Caco-2 (cell line): ENCODE results near the gene HTR3D. TPM values are rescaled to one million over a fixed set of nuclear protein-coding genes. Genes with fewer than 3 reads are reported as not detected.

Source experiments
- Bru-seq: library from RNA; stranded (reverse); fragments of 400-500 nt; gene quantifications from one replicate; lab custom pipeline; 2021; lab: Mats Ljungman, UMichigan
- BruChase-seq, 2 experiments: library from RNA; stranded (reverse); fragments of 400-500 nt; gene quantifications; one replicate each; lab custom pipeline; 2021; lab: Mats Ljungman, UMichigan
- BruUV-seq: library from RNA; stranded (reverse); fragments of 400-500 nt; replicated peaks from 2 replicates; lab custom pipeline; 2021; lab: Mats Ljungman, UMichigan
- CTCF ChIA-PET: fragments of 300-600 bp; sonication (Branson Sonifier 250); formaldehyde crosslinking; loops from one replicate; lab custom pipeline; 2022; ENCODE audit warnings: antibody characterized with exemption; lab: Charles Lee
- POLR2A ChIA-PET: fragments of 300-600 bp; sonication (Branson Sonifier 250); formaldehyde crosslinking; loops from one replicate; lab custom pipeline; 2022; ENCODE audit warnings: antibody characterized with exemption; lab: Charles Lee
- DNase-seq, 2 experiments: peaks; one replicate each; pipeline versions ENCODE4 v3.0.0 to v3.0.0-alpha.2; 2020 to 2022
- H3K27me3 ChIP-seq: replicated peaks from 2 replicates; pipeline ENCODE4 v1.6.0; 2011; ENCODE audit warnings: low read length; ENCODE audit not compliant: control insufficient read depth, insufficient read depth
- H3K36me3 ChIP-seq: 2 replicates; pipeline ENCODE4 v1.5.1; 2011; ENCODE audit warnings: low read length; ENCODE audit not compliant: control insufficient read depth, insufficient read depth
- H3K4me1 ChIP-seq: fragments of 250-450 bp; sonication (Bioruptor Pico); 2 replicates; pipeline ENCODE4 v1.5.1; 2020; ENCODE audit warnings: mild to moderate bottlenecking
- H3K4me3 ChIP-seq: 2 replicates; pipeline ENCODE4 v1.5.1; 2011; ENCODE audit warnings: low read depth, mild to moderate bottlenecking, control low read depth, low read length
- H3K9me3 ChIP-seq: fragments of 250-450 bp; sonication (Bioruptor Pico); 2 replicates; pipeline ENCODE4 v1.5.1; 2020; ENCODE audit warnings: mild to moderate bottlenecking, moderate library complexity
- H3K27ac Mint-ChIP-seq: one replicate; pipeline ENCODE4 v1.8.0; 2022; ENCODE audit warnings: mixed read lengths; ENCODE audit not compliant: unreplicated experiment
- H3K27me3 Mint-ChIP-seq: one replicate; pipeline ENCODE4 v1.8.0; 2022; ENCODE audit warnings: mixed read lengths; ENCODE audit not compliant: insufficient read depth, unreplicated experiment
- H3K36me3 Mint-ChIP-seq: one replicate; pipeline ENCODE4 v1.8.0; 2022; ENCODE audit warnings: mild to moderate bottlenecking, mixed read lengths; ENCODE audit not compliant: insufficient read depth, unreplicated experiment
- H3K4me1 Mint-ChIP-seq: one replicate; pipeline ENCODE4 v1.8.0; 2022; ENCODE audit warnings: low read depth, mixed read lengths; ENCODE audit not compliant: unreplicated experiment
- H3K4me3 Mint-ChIP-seq: one replicate; pipeline ENCODE4 v1.8.0; 2022; ENCODE audit warnings: mild to moderate bottlenecking, moderate library complexity, mixed read lengths; ENCODE audit not compliant: unreplicated experiment
- H3K9me3 Mint-ChIP-seq: one replicate; pipeline ENCODE4 v1.8.0; 2022; ENCODE audit warnings: mixed read lengths; ENCODE audit not compliant: unreplicated experiment
- CTCF ChIP-seq, 2 experiments: fragments of 200-600 bp in 1 of 2; IDR thresholded peaks; 1 replicate in 1 of 2; 2 replicates in 1 of 2; pipeline versions ENCODE4 v1.5.1 to v1.8.0; 2011 to 2022; ENCODE audit warnings: antibody characterized with exemption in 1 of 2, control low read depth in 1 of 2, inconsistent platforms in 1 of 2, low read depth in 1 of 2, low read length in 1 of 2, mild to moderate bottlenecking in 1 of 2, moderate library complexity in 1 of 2; ENCODE audit not compliant: insufficient read depth in 1 of 2, severe bottlenecking in 1 of 2, unreplicated experiment in 1 of 2
- intact Hi-C: fragments of 100-400 bp; cut with micrococcal nuclease; formaldehyde crosslinking; loops from one replicate; pipeline ENCODE4 v1.10.0; 2022; ENCODE audit not compliant: unreplicated experiment
- long read RNA-seq: library from polyadenylated mRNA; stranded (forward); transcript quantifications from one replicate; pipeline ENCODE4 v2.0.0, GENCODE V29; 2022
- total RNA-seq: library from RNA; stranded (reverse); gene quantifications from 2 replicates; pipeline ENCODE4 v1.2.3, GENCODE V29; 2022

Gene HTR3D
- total RNA-seq (not detected in 2 replicates), Bru-seq, nascent RNA (not detected), BruChase-seq, experiment 1, labeled RNA remaining after a 2-hour chase (not detected), BruChase-seq, experiment 2, labeled RNA remaining after a 6-hour chase (not detected)
- long read RNA-seq, result 0 reads

GRCh38 chr3:184031187-184031792 is at the start of gene HTR3D:
HTR3D (plus strand) TSS chr3:184031742; CDS start chr3:184031742, 0 bp downstream.
- DNase-seq, result no peak
- no peaks in the 10 kb centered on the region for H3K4me1 Mint-ChIP-seq
- H3K27me3 Mint-ChIP-seq, result no peaks in the 10 kb centered on the region
- H3K9me3 Mint-ChIP-seq, result no peaks in the 10 kb centered on the region
- no peaks in the 10 kb centered on the region for H3K27me3 ChIP-seq
- no peak within 1 kb of the TSS for H3K27ac Mint-ChIP-seq
- BruUV-seq, result no TSS peak
- H3K4me3 Mint-ChIP-seq, result no peak within 1 kb of the TSS
- H3K36me3 ChIP-seq, result no peaks in the 10 kb centered on the region
- no peaks in the 10 kb centered on the region for H3K9me3 ChIP-seq
- CTCF ChIA-PET, result no interaction called here
- POLR2A ChIA-PET, result no interaction called here
- no peak for TF ChIP-seq CTCF (IDR thresholded peaks at IDR 0.05; ENCODE audit: insufficient read depth in 1 of 2, low read depth in 1 of 2, low read length in 1 of 2, severe bottlenecking in 1 of 2, unreplicated experiment in 1 of 2)
- peaks cover 1% of the 10 kb centered on the region for H3K36me3 Mint-ChIP-seq
- no peaks in the 10 kb centered on the region for H3K4me1 ChIP-seq
- H3K4me3 ChIP-seq, result no peak within 1 kb of the TSS
- intact Hi-C loops, result no loop called here

GRCh38 chr3:183981990-183982644 is 49.4 kb upstream of the HTR3D start:
- peaks cover 7% of the 10 kb centered on the region for H3K4me1 ChIP-seq
- Mint-ChIP-seq H3K4me1 (peaks cover 10% of the 10 kb centered on the region), H3K4me3 (no peak overlapping the region), H3K27ac (no peak overlapping the region), H3K36me3 (peaks cover 23% of the 10 kb centered on the region), H3K27me3 (no peaks in the 10 kb centered on the region), H3K9me3 (no peaks in the 10 kb centered on the region)
- H3K27me3 ChIP-seq, result no peaks in the 10 kb centered on the region
- no TSS peak for BruUV-seq
- ChIA-PET POLR2A (interaction anchor here (0.5 kb wide), 1 partner anchor 33 kb away, joined by 3 read pairs; no protein-coding TSS in a partner anchor), CTCF (no interaction called here)
- H3K36me3 ChIP-seq, result no peaks in the 10 kb centered on the region; the same call in 1 of the 2 replicates
- no peak overlapping the region for H3K4me3 ChIP-seq
- intact Hi-C loops, result no loop called here
- H3K9me3 ChIP-seq, result no peaks in the 10 kb centered on the region
- TF ChIP-seq CTCF (IDR thresholded peaks at IDR 0.05; ENCODE audit: insufficient read depth in 1 of 2, low read depth in 1 of 2, low read length in 1 of 2, severe bottlenecking in 1 of 2, unreplicated experiment in 1 of 2), result no peak
- DNase-seq, result no peak

DNA sequence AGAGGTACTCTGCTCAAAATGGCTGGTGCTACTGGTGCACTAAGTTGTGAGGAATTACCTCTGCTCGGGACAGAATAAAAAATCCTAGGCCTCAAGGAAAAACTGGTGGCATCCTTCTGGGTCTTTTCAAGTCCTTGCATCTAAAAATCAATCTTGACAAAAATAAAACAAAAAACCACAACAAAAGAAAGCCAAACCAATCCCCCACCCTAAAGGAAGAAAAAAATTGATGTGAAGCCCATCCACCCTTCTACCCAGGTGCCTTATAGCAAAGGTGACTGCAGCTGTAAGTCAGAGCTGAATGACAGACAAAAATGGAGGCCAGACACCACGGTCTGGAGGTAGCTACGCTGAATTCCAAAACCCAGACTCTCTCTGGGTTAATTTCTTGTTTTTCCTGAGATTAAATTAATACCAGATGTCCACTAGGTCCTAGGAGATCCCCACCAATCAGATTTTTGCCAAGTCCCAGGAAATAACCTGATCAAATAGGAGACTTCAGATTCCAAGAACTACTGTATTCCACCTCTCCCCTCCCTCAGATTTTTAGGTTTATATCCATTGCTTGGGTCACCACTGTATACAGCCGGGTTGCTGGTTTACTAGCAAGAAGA is 47.3 kb upstream of the HTR3D start:
- no TSS peak for BruUV-seq
- H3K9me3 ChIP-seq, result no peaks in the 10 kb centered on the region
- H3K4me3 Mint-ChIP-seq, result no peak overlapping the region
- TF ChIP-seq CTCF (IDR thresholded peaks at IDR 0.05; ENCODE audit: insufficient read depth in 1 of 2, low read depth in 1 of 2, low read length in 1 of 2, severe bottlenecking in 1 of 2, unreplicated experiment in 1 of 2), result no peak
- peaks cover 26% of the 10 kb centered on the region for H3K36me3 Mint-ChIP-seq
- ChIA-PET CTCF (no interaction called here), POLR2A (no interaction called here)
- intact Hi-C loops, result no loop called here
- H3K36me3 ChIP-seq, result no peaks in the 10 kb centered on the region; the same call in 1 of the 2 replicates
- peaks cover 24% of the 10 kb centered on the region for H3K4me1 ChIP-seq
- H3K9me3 Mint-ChIP-seq, result no peaks in the 10 kb centered on the region
- peaks cover 28% of the 10 kb centered on the region for H3K4me1 Mint-ChIP-seq
- no peaks in the 10 kb centered on the region for H3K27me3 ChIP-seq
- H3K27me3 Mint-ChIP-seq, result no peaks in the 10 kb centered on the region
- no peak for DNase-seq
- peak overlapping the region; percentile 50 for H3K27ac Mint-ChIP-seq
- H3K4me3 ChIP-seq, result no peak overlapping the region
